Tibial nerve (tissue), 4 donors: ENCODE results near the gene SIAH3. TPM values are rescaled to one million over a fixed set of nuclear protein-coding genes. Genes with fewer than 3 reads are reported as not detected.

ENCODE experiments used
- DNase-seq, 2 donors: peaks; one replicate each; pipeline ENCODE4 v3.0.0-alpha.2; 2019; ENCODE audit warnings: low spot score in 2 of 2
- H3K27ac ChIP-seq, 4 donors: fragments of 200-600 bp; sonication (generic) in 3 of 4; one replicate each; pipeline ENCODE4 v1.5.1; 2017 to 2019; ENCODE audit warnings: mild to moderate bottlenecking in 1 of 4
- H3K27me3 ChIP-seq, 2 donors: fragments of 200-600 bp; sonication (generic) in 1 of 2; one replicate each; pipeline versions ENCODE4 v1.5.1 to v1.6.0; 2017 to 2019
- H3K36me3 ChIP-seq, 3 donors: fragments of 200-600 bp; sonication (generic); one replicate each; pipeline ENCODE4 v1.5.1; 2018 to 2019
- H3K4me1 ChIP-seq, 4 donors: fragments of 200-600 bp; sonication (generic) in 3 of 4; one replicate each; pipeline ENCODE4 v1.5.1; 2017 to 2019
- H3K4me3 ChIP-seq, 4 donors: fragments of 200-600 bp; sonication (generic) in 3 of 4; one replicate each; pipeline ENCODE4 v1.5.1; 2017 to 2019; ENCODE audit warnings: mild to moderate bottlenecking in 1 of 4, moderate library complexity in 1 of 4
- H3K9me3 ChIP-seq, 4 donors: fragments of 200-600 bp; sonication (generic) in 3 of 4; one replicate each; pipeline ENCODE4 v1.5.1; 2017 to 2019
- CTCF ChIP-seq, 5 experiments: fragments of 200-600 bp in 3 of 5; fragments of 450-650 bp in 2 of 5; sonication (generic) in 3 of 5; IDR thresholded peaks; one replicate each; pipeline ENCODE4 v1.5.1; 2016 to 2019; ENCODE audit warnings: antibody characterized with exemption in 5 of 5, mild to moderate bottlenecking in 3 of 5, moderate library complexity in 2 of 5
- EP300 ChIP-seq, 2 donors: sonication (generic); formaldehyde crosslinking; IDR thresholded peaks; one replicate each; pipeline ENCODE4 v1.6.1; 2017; ENCODE audit warnings: antibody characterized with exemption in 2 of 2, mild to moderate bottlenecking in 1 of 2
- POLR2A ChIP-seq, 2 donors: fragments of 450-650 bp; IDR thresholded peaks; one replicate each; pipeline ENCODE4 v1.6.1; 2017; ENCODE audit warnings: antibody characterized with exemption in 2 of 2, mild to moderate bottlenecking in 2 of 2, moderate library complexity in 2 of 2
- WGBS, 2 donors: methylation state at CpG; one replicate each; pipeline ENCODE4 v1.1.5; 2018; 5-methylcytosine and 5-hydroxymethylcytosine counted together
- total RNA-seq, 4 donors: library from RNA; depleted of rRNA; stranded (reverse); fragments of >200 nt; gene quantifications; one replicate each; pipeline ENCODE4 v1.1.0, GENCODE V29; 2016

Gene SIAH3
- total RNA-seq, 4 donors from 2014 or later, result not detected

GRCh38 chr13:45882626-45883025, 31.1 kb upstream of the SIAH3 start:
- no peaks in the 10 kb centered on the region for H3K36me3 ChIP-seq
- no peak overlapping the region for H3K27ac ChIP-seq
- no peaks in the 10 kb centered on the region for H3K9me3 ChIP-seq
- H3K4me3 ChIP-seq, result no peak overlapping the region
- DNase-seq, result no peak
- no peaks in the 10 kb centered on the region for H3K27me3 ChIP-seq
- 60 to 68% methylated on average over 1 of the region's 1 CpG for WGBS, 2 donors
- TF ChIP-seq CTCF (IDR thresholded peaks at IDR 0.05) (no peak), POLR2A (IDR thresholded peaks at IDR 0.05) (no peak), EP300 (IDR thresholded peaks at IDR 0.05) (no peak)
- no peaks in the 10 kb centered on the region for H3K4me1 ChIP-seq

- TF ChIP-seq CTCF (IDR thresholded peaks at IDR 0.05), result no peak
- TF ChIP-seq EP300 (IDR thresholded peaks at IDR 0.05), result no peak
- TF ChIP-seq POLR2A (IDR thresholded peaks at IDR 0.05), result no peak
- Histone ChIP-seq H3K36me3 (no peaks in the 10 kb centered on the region), H3K27ac (no peak overlapping the region), H3K4me1 (no peaks in the 10 kb centered on the region), H3K27me3 (no peaks in the 10 kb centered on the region), H3K9me3 (no peaks in the 10 kb centered on the region), H3K4me3 (no peak overlapping the region)
- WGBS, 2 donors, result 76 to 82% methylated on average over 2 of the region's 2 CpGs
- no peak for DNase-seq
Observed at GRCh38 chr13:45881353-45881752, 29.8 kb upstream of the SIAH3 start.

- no peaks in the 10 kb centered on the region for H3K9me3 ChIP-seq
- no peaks in the 10 kb centered on the region for H3K4me1 ChIP-seq
- WGBS, 2 donors, result 83 to 86% methylated on average over 2 of the region's 2 CpGs
- no peaks in the 10 kb centered on the region for H3K27me3 ChIP-seq
- DNase-seq, result no peak
- no peak overlapping the region for H3K27ac ChIP-seq
- H3K36me3 ChIP-seq, result no peaks in the 10 kb centered on the region
- TF ChIP-seq POLR2A (IDR thresholded peaks at IDR 0.05) (no peak), EP300 (IDR thresholded peaks at IDR 0.05) (no peak), CTCF (IDR thresholded peaks at IDR 0.05) (no peak)
- no peak overlapping the region for H3K4me3 ChIP-seq
Observed at GRCh38 chr13:45880242-45880641, 28.7 kb upstream of the SIAH3 start.

- no peak overlapping the region for H3K27ac ChIP-seq
- TF ChIP-seq CTCF (IDR thresholded peaks at IDR 0.05) (no peak), POLR2A (IDR thresholded peaks at IDR 0.05) (no peak), EP300 (IDR thresholded peaks at IDR 0.05) (no peak)
Observed at GRCh38 chr13:45879666-45880065, 28.1 kb upstream of the SIAH3 start.

GRCh38 chr13:45878966-45879365, 27.4 kb upstream of the SIAH3 start:
- H3K4me1 ChIP-seq, result no peaks in the 10 kb centered on the region
- WGBS, 2 donors, result 86 to 90% methylated on average over 5 of the region's 5 CpGs

More at GRCh38 chr13:45879666-45880065, 28.1 kb upstream of the SIAH3 start:
- WGBS, 2 donors, result 24 to 37% methylated on average over 5 of the region's 5 CpGs
- H3K4me1 ChIP-seq, result no peaks in the 10 kb centered on the region
- no peaks in the 10 kb centered on the region for H3K36me3 ChIP-seq
- H3K9me3 ChIP-seq, result no peaks in the 10 kb centered on the region
- DNase-seq, result no peak
- H3K4me3 ChIP-seq, result no peak overlapping the region
- H3K27me3 ChIP-seq, result no peaks in the 10 kb centered on the region

More at GRCh38 chr13:45878966-45879365, 27.4 kb upstream of the SIAH3 start:
- H3K36me3 ChIP-seq, result no peaks in the 10 kb centered on the region
- TF ChIP-seq EP300 (IDR thresholded peaks at IDR 0.05), result no peak
- no peak for TF ChIP-seq CTCF (IDR thresholded peaks at IDR 0.05)
- no peak for TF ChIP-seq POLR2A (IDR thresholded peaks at IDR 0.05)
- no peaks in the 10 kb centered on the region for H3K27me3 ChIP-seq
- no peak overlapping the region for H3K4me3 ChIP-seq
- H3K9me3 ChIP-seq, result no peaks in the 10 kb centered on the region
- H3K27ac ChIP-seq, result no peak overlapping the region
- DNase-seq, result no peak
